GM23338 (cell line): Measurements from ENCODE around the gene SIDT2. TPM values are rescaled to one million over a fixed set of nuclear protein-coding genes. Genes with fewer than 3 reads are reported as not detected.

Experiments used
- EZH2phosphoT487 ChIP-seq: fragments of 200-600 bp; sonication (generic); IDR thresholded peaks from one replicate; pipeline ENCODE4 v1.8.1; 2018; ENCODE audit warnings: antibody characterized with exemption; ENCODE audit not compliant: unreplicated experiment
- JUNB ChIP-seq: IDR thresholded peaks from one replicate; pipeline ENCODE4 v1.6.1; 2016; ENCODE audit warnings: antibody characterized with exemption; ENCODE audit not compliant: unreplicated experiment
- NANOG ChIP-seq: IDR thresholded peaks from 2 replicates; pipeline ENCODE4 v1.6.1; 2016; ENCODE audit warnings: antibody characterized with exemption, borderline replicate concordance
- POLR2AphosphoS5 ChIP-seq: IDR thresholded peaks from 2 replicates; pipeline ENCODE4 v1.6.1; 2016; ENCODE audit warnings: antibody characterized with exemption, low read depth
- STAT1 ChIP-seq: IDR thresholded peaks from one replicate; pipeline ENCODE4 v1.6.1; 2016; ENCODE audit warnings: antibody characterized with exemption; ENCODE audit not compliant: unreplicated experiment
- ZNF114 ChIP-seq: fragments of 250-450 bp; sonication (Bioruptor Pico); IDR thresholded peaks from 2 replicates; pipeline ENCODE4 v1.5.0; 2020; ENCODE audit warnings: mild to moderate bottlenecking, moderate library complexity
- ZNF331 ChIP-seq: fragments of 250-450 bp; sonication (Bioruptor Pico); IDR thresholded peaks from 2 replicates; pipeline ENCODE4 v1.5.0; 2020; ENCODE audit warnings: low read depth, mild to moderate bottlenecking, moderate library complexity
- polyA plus RNA-seq: library from polyadenylated mRNA; unstranded; fragments of >200 nt; fragmentation: Nextera tagmentation; extraction: Ambion mirVana; gene quantifications from 2 replicates; pipeline ENCODE4 v1.2.1, GENCODE V29; 2016
- total RNA-seq: library from RNA; depleted of rRNA; stranded (reverse); fragments of >200 nt; shearing (Covaris generic); gene quantifications from 2 replicates; pipeline ENCODE4 v1.2.3, GENCODE V29; 2014
- TF ChIP-seq, protein P1 (sequence below): fragments of 250-450 bp; sonication (Bioruptor Pico); IDR thresholded peaks from 2 replicates; pipeline ENCODE4 v1.5.0; 2020; ENCODE audit warnings: mild to moderate bottlenecking, moderate library complexity
- TF ChIP-seq, protein P2 (sequence below): IDR thresholded peaks from 2 replicates; pipeline ENCODE4 v1.6.1; 2016; ENCODE audit warnings: antibody characterized with exemption

The SIDT2 gene
- total and polyA plus RNA-seq, 2 experiments from 2014 or later = 7.5 to 12.1 TPM

DNA sequence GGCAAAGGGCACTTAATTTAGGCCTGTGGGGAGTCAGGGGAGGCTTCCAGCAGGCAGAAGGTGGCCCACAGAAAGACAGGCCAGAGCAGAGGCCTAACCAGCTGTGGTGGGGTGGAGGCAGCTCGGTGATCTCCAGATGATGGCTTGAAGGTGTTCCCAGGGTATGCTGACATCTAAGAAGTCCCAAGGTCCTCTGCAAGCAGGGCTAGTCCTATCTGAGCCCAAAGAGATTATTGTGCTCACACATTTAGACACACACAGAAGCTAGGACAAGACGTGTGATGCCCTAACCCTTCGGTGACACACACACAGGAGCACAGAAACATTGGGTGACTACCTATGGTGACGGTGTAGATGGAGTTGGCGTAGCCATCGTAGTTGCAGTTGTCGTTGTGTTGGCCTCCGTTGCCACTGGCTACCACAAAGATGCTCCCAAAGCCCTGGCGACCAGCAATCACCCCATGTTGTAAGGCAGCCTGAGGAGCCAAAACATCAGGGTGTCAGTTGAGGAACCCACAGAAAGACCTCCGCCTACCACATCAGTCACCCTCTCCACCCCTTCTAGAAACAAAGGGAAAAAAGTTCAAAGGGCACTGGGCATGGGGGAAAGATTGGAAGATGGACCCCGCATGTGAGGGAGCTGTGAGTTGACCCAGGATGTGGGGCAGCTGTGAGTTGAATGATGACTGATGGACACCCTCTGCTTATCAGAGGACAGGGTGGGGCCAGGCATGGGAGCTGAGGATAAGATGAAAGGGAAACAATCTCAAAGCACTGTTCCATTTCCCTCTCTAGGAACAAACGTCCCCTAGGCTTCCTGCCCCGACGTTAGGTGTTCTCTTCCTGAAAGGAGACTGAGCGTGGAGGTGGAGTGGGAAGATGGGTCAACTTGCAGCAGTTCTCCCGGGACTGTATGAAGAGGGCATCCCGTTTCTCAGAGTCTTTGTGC lies 45.5 kb downstream of the SIDT2 start (continued):
- TF ChIP-seq, protein P1, sequence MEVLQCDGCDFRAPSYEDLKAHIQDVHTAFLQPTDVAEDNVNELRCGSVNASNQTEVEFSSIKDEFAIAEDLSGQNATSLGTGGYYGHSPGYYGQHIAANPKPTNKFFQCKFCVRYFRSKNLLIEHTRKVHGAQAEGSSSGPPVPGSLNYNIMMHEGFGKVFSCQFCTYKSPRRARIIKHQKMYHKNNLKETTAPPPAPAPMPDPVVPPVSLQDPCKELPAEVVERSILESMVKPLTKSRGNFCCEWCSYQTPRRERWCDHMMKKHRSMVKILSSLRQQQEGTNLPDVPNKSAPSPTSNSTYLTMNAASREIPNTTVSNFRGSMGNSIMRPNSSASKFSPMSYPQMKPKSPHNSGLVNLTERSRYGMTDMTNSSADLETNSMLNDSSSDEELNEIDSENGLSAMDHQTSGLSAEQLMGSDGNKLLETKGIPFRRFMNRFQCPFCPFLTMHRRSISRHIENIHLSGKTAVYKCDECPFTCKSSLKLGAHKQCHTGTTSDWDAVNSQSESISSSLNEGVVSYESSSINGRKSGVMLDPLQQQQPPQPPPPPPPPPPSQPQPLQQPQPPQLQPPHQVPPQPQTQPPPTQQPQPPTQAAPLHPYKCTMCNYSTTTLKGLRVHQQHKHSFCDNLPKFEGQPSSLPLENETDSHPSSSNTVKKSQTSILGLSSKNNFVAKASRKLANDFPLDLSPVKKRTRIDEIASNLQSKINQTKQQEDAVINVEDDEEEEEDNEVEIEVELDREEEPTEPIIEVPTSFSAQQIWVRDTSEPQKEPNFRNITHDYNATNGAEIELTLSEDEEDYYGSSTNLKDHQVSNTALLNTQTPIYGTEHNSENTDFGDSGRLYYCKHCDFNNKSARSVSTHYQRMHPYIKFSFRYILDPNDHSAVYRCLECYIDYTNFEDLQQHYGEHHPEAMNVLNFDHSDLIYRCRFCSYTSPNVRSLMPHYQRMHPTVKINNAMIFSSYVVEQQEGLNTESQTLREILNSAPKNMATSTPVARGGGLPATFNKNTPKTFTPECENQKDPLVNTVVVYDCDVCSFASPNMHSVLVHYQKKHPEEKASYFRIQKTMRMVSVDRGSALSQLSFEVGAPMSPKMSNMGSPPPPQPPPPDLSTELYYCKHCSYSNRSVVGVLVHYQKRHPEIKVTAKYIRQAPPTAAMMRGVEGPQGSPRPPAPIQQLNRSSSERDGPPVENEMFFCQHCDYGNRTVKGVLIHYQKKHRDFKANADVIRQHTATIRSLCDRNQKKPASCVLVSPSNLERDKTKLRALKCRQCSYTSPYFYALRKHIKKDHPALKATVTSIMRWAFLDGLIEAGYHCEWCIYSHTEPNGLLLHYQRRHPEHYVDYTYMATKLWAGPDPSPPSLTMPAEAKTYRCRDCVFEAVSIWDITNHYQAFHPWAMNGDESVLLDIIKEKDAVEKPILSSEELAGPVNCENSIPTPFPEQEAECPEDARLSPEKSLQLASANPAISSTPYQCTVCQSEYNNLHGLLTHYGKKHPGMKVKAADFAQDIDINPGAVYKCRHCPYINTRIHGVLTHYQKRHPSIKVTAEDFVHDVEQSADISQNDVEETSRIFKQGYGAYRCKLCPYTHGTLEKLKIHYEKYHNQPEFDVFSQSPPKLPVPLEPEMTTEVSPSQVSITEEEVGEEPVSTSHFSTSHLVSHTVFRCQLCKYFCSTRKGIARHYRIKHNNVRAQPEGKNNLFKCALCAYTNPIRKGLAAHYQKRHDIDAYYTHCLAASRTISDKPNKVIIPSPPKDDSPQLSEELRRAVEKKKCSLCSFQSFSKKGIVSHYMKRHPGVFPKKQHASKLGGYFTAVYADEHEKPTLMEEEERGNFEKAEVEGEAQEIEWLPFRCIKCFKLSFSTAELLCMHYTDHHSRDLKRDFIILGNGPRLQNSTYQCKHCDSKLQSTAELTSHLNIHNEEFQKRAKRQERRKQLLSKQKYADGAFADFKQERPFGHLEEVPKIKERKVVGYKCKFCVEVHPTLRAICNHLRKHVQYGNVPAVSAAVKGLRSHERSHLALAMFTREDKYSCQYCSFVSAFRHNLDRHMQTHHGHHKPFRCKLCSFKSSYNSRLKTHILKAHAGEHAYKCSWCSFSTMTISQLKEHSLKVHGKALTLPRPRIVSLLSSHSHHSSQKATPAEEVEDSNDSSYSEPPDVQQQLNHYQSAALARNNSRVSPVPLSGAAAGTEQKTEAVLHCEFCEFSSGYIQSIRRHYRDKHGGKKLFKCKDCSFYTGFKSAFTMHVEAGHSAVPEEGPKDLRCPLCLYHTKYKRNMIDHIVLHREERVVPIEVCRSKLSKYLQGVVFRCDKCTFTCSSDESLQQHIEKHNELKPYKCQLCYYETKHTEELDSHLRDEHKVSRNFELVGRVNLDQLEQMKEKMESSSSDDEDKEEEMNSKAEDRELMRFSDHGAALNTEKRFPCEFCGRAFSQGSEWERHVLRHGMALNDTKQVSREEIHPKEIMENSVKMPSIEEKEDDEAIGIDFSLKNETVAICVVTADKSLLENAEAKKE (CRISPR knock-in tag) = no peak
- TF ChIP-seq STAT1 (no peak), ZNF114 (CRISPR knock-in tag) (no peak), EZH2phosphoT487 (no peak), POLR2AphosphoS5 (no peak), JUNB (no peak), ZNF331 (CRISPR knock-in tag) (no peak), NANOG (no peak)
- TF ChIP-seq, protein P2, sequence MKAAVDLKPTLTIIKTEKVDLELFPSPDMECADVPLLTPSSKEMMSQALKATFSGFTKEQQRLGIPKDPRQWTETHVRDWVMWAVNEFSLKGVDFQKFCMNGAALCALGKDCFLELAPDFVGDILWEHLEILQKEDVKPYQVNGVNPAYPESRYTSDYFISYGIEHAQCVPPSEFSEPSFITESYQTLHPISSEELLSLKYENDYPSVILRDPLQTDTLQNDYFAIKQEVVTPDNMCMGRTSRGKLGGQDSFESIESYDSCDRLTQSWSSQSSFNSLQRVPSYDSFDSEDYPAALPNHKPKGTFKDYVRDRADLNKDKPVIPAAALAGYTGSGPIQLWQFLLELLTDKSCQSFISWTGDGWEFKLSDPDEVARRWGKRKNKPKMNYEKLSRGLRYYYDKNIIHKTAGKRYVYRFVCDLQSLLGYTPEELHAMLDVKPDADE = no peak
